CD4-positive, alpha-beta T cell (primary cell): Measurements from ENCODE around the gene CDH20. TPM values are rescaled to one million over a fixed set of nuclear protein-coding genes. Genes with fewer than 3 reads are reported as not detected.

Source experiments
- ATAC-seq: fragments of 200-7000 bp; cut with Tn5 transposase; one replicate; pipeline ENCODE4 v1.10.0; 2022; ENCODE audit warnings: mild to moderate bottlenecking; ENCODE audit not compliant: poor library complexity
- CTCF ChIA-PET: fragments of 350-600 bp; sonication (Branson Sonifier 250); formaldehyde crosslinking; loops from one replicate; lab custom pipeline; 2021; ENCODE audit warnings: antibody characterized with exemption, inconsistent platforms; lab: Charles Lee
- POLR2A ChIA-PET: fragments of 350-600 bp; sonication (Branson Sonifier 250); formaldehyde crosslinking; loops from one replicate; lab custom pipeline; 2021; ENCODE audit warnings: antibody characterized with exemption, inconsistent platforms; lab: Charles Lee
- DNase-seq, 14 experiments: peaks; one replicate each; pipeline ENCODE4 v3.0.0-alpha.2; 2013 to 2020; ENCODE audit warnings: mixed read lengths in 2 of 14
- H3K27ac ChIP-seq, 2 donors: one replicate each; pipeline versions ENCODE4 v1.5.1 to v1.7.0; 2013; ENCODE audit warnings: low read length in 2 of 2, low read depth in 1 of 2, mild to moderate bottlenecking in 1 of 2
- H3K27me3 ChIP-seq, 2 experiments: 1 replicate in 1 of 2; 2 replicates in 1 of 2; pipeline versions ENCODE4 v1.6.1 to v1.7.0; 2013; ENCODE audit warnings: low read length in 2 of 2, control low read depth in 1 of 2, mild to moderate bottlenecking in 1 of 2, moderate library complexity in 1 of 2; ENCODE audit not compliant: insufficient read depth in 2 of 2, control insufficient read depth in 1 of 2
- H3K36me3 ChIP-seq: one replicate; pipeline ENCODE4 v1.6.1; 2013; ENCODE audit warnings: low read length, control low read depth; ENCODE audit not compliant: insufficient read depth
- H3K4me1 ChIP-seq: one replicate; pipeline ENCODE4 v1.6.1; 2013; ENCODE audit warnings: low read length, control low read depth; ENCODE audit not compliant: insufficient read depth
- H3K4me3 ChIP-seq: one replicate; pipeline ENCODE4 v1.5.1; 2013; ENCODE audit warnings: mild to moderate bottlenecking, low read length, moderate library complexity
- H3K9me3 ChIP-seq, 2 experiments: 1 replicate in 1 of 2; 2 replicates in 1 of 2; pipeline versions ENCODE4 v1.6.1 to v1.7.0; 2013; ENCODE audit warnings: low read length in 2 of 2, mild to moderate bottlenecking in 2 of 2, control low read depth in 1 of 2, moderate library complexity in 1 of 2; ENCODE audit not compliant: control insufficient read depth in 1 of 2, insufficient read depth in 1 of 2
- H3K27ac Mint-ChIP-seq: one replicate; pipeline ENCODE4 v1.8.0; 2020; ENCODE audit warnings: mixed read lengths
- H3K27me3 Mint-ChIP-seq: one replicate; pipeline ENCODE4 v1.8.0; 2021; ENCODE audit warnings: mixed read lengths
- H3K36me3 Mint-ChIP-seq: one replicate; pipeline ENCODE4 v1.8.0; 2021; ENCODE audit warnings: low read depth, mixed read lengths
- H3K4me1 Mint-ChIP-seq: one replicate; pipeline ENCODE4 v1.8.0; 2021; ENCODE audit warnings: low read depth, mixed read lengths
- H3K4me3 Mint-ChIP-seq: one replicate; pipeline ENCODE4 v1.8.0; 2020; ENCODE audit warnings: mild to moderate bottlenecking, mixed read lengths
- H3K9me3 Mint-ChIP-seq: one replicate; pipeline ENCODE4 v1.8.0; 2020; ENCODE audit warnings: mixed read lengths
- intact Hi-C, 2 experiments: fragments of 100-400 bp; cut with DNase I in 1 of 2; cut with micrococcal nuclease in 1 of 2; formaldehyde crosslinking; loops; one replicate each; pipeline versions ENCODE4 v1.15.1 to v1.9.0; 2023 to 2025; cut with DNase I, micrococcal nuclease
- total RNA-seq, 174 experiments: library from RNA in 2 of 174; stranded (reverse) in 2 of 174; gene quantifications; one replicate each; pipeline ENCODE4 v1.2.3 and lab custom pipeline; 2021 to 2026
- TF ChIP-seq, protein P1 (sequence below): fragments of 200-600 bp; IDR thresholded peaks from one replicate; pipeline ENCODE4 v1.8.0; 2022; ENCODE audit warnings: antibody characterized with exemption, mild to moderate bottlenecking

The CDH20 gene
- total RNA-seq, 2 experiments from 2014 or later, result 0.16 to 0.39 TPM

DNA sequence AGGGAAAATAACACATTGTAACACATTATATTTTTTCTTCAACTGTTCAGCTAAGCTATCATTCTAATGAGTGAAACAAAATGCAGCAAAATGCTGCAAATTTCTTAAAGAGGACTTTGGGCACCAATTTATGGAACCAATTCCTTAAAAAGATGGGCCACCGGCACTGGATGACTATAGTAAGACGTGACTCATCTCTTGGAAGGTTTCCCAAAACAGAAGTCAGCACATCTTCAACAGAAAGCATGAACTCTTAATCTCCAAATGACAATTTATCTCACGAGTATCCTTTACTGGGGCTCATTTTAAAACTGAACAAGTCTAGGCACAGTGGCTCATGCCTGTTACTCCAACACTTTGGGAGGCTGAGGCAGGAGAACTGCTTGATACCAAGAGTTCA is 213.4 kb downstream of the CDH20 start:
- Mint-ChIP-seq H3K36me3 (no peaks in the 10 kb centered on the region), H3K4me1 (no peaks in the 10 kb centered on the region), H3K9me3 (no peaks in the 10 kb centered on the region), H3K27ac (no peak overlapping the region), H3K4me3 (no peak overlapping the region), H3K27me3 (peaks cover 9% of the 10 kb centered on the region)
- intact Hi-C loops, result no loop called here
- H3K27ac ChIP-seq, result no peak overlapping the region
- DNase-seq (no peak), ATAC-seq (no peak)
- ChIA-PET POLR2A (no interaction called here), CTCF (no interaction called here)
- H3K36me3 ChIP-seq, result no peaks in the 10 kb centered on the region
- H3K4me1 ChIP-seq, result no peaks in the 10 kb centered on the region
- TF ChIP-seq, protein P1, sequence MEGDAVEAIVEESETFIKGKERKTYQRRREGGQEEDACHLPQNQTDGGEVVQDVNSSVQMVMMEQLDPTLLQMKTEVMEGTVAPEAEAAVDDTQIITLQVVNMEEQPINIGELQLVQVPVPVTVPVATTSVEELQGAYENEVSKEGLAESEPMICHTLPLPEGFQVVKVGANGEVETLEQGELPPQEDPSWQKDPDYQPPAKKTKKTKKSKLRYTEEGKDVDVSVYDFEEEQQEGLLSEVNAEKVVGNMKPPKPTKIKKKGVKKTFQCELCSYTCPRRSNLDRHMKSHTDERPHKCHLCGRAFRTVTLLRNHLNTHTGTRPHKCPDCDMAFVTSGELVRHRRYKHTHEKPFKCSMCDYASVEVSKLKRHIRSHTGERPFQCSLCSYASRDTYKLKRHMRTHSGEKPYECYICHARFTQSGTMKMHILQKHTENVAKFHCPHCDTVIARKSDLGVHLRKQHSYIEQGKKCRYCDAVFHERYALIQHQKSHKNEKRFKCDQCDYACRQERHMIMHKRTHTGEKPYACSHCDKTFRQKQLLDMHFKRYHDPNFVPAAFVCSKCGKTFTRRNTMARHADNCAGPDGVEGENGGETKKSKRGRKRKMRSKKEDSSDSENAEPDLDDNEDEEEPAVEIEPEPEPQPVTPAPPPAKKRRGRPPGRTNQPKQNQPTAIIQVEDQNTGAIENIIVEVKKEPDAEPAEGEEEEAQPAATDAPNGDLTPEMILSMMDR, result no peak
- H3K4me3 ChIP-seq, result no peak overlapping the region
- H3K9me3 ChIP-seq, result peaks cover 0 to 3% of the 10 kb centered on the region in 2 experiments
- H3K27me3 ChIP-seq, result no peaks in the 10 kb centered on the region

DNA sequence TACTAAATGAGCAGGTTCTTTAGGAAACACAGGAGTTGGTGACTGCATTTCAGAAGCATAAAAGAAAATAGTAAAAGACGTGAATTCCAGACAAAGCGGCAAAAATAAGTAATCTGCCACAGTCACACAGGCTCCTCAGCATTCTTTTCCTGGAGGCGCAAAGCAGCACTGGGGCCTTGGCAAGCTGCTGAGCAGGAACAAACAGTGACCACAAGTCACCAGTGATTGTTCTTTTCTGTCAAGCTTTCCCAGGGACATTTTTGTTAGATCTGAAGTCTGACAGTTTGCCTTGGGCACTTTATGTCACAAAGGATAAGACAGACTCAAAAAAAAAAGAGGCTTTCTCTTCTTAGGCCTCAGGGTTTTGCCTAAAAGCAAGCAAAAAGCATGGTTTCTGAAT is 216.2 kb downstream of the CDH20 start:
- Mint-ChIP-seq H3K36me3 (no peaks in the 10 kb centered on the region), H3K27me3 (peaks cover 3% of the 10 kb centered on the region), H3K9me3 (no peaks in the 10 kb centered on the region), H3K4me3 (no peak overlapping the region), H3K27ac (no peak overlapping the region), H3K4me1 (no peaks in the 10 kb centered on the region)
- ATAC-seq (no peak), DNase-seq (no peak)
- no peaks in the 10 kb centered on the region for H3K27me3 ChIP-seq
- ChIA-PET POLR2A (no interaction called here), CTCF (no interaction called here)
- H3K27ac ChIP-seq, result no peak overlapping the region
- H3K9me3 ChIP-seq, result peaks cover 0 to 4% of the 10 kb centered on the region in 2 experiments
- no peaks in the 10 kb centered on the region for H3K36me3 ChIP-seq
- TF ChIP-seq, protein P1, result no peak
- intact Hi-C loops, result no loop called here
- no peak overlapping the region for H3K4me3 ChIP-seq
- H3K4me1 ChIP-seq, result no peaks in the 10 kb centered on the region

DNA sequence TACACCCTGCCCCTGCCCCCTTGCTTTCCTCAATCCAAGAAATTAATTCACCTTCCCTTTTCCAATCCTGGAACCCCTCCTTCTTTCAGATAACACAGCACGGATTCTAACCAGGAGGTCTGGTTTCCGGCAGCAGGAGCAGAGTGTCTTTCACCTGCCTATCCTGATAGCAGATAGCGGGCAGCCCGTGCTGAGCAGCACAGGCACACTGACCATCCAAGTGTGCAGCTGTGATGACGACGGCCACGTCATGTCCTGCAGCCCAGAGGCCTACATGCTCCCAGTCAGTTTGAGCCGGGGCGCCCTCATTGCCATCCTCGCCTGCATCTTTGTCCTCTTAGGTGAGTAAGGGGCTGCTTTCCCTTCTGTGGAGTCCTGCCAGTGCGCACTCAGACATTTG is 216.7 kb downstream of the CDH20 start:
- TF ChIP-seq, protein P1, result no peak
- POLR2A ChIA-PET, result no interaction called here
- ATAC-seq, result no peak

More for the DNA sequence above, 216.7 kb downstream of the CDH20 start:
- Histone ChIP-seq H3K36me3 (no peaks in the 10 kb centered on the region), H3K27me3 (no peaks in the 10 kb centered on the region), H3K4me3 (no peak overlapping the region), H3K27ac (no peak overlapping the region), H3K4me1 (no peaks in the 10 kb centered on the region), H3K9me3 (peaks cover 0 to 6% of the 10 kb centered on the region in 2 experiments)
- Mint-ChIP-seq H3K4me3 (no peak overlapping the region), H3K36me3 (no peaks in the 10 kb centered on the region), H3K4me1 (peaks cover 4% of the 10 kb centered on the region), H3K27ac (no peak overlapping the region), H3K27me3 (no peaks in the 10 kb centered on the region), H3K9me3 (no peaks in the 10 kb centered on the region)
- DNase-seq, result no peak
- CTCF ChIA-PET, result no interaction called here
- intact Hi-C loops, result no loop called here
